GM18502 (cell line): ENCODE results near the gene PTPA.
"Not testable (repeated sequence)": the region's sequence is repeated elsewhere in the genome, so short reads cannot be mapped to it uniquely, and the experiment has no call there.

Experiments used
- ATAC-seq: cut with Tn5 transposase; IDR thresholded peaks from one replicate; pipeline ENCODE4 v1.9.1; 2021; ENCODE audit warnings: mild to moderate bottlenecking; ENCODE audit not compliant: unreplicated experiment, poor library complexity

The PTPA gene

GRCh38 chr9:129149442-129149841, 38.2 kb downstream of the PTPA start:
- no peak for ATAC-seq

GRCh38 chr9:129150122-129150521, 38.9 kb downstream of the PTPA start:
- no peak for ATAC-seq

GRCh38 chr9:129150672-129151211, 39.5 kb downstream of the PTPA start:
- ATAC-seq: no peak

GRCh38 chr9:129151469-129151868, 40.3 kb downstream of the PTPA start:
- no peak for ATAC-seq

GRCh38 chr9:129154866-129155477, 43.8 kb downstream of the PTPA start:
- no peak for ATAC-seq

DNA sequence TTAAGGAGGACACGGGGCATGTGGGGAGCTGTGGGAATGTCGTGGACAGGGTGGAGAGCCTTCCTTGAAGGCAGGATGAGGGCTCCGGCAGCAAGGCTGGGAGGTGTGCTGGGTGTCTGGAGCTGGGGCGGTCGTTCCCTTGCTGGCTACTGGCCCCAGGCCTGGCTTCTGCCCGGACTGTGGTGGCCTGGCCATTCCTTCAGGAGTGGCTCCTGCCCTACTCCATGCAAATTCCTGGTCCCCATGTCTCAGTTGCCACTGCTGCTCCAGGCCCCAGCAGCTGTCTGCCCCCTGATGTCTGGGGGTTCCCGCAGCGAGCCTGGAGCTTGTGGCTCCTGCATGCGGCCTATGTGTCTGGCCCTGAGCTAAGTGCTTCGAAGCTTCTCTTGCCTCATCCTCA, 44.9 kb downstream of the PTPA start:
- no peak for ATAC-seq

DNA sequence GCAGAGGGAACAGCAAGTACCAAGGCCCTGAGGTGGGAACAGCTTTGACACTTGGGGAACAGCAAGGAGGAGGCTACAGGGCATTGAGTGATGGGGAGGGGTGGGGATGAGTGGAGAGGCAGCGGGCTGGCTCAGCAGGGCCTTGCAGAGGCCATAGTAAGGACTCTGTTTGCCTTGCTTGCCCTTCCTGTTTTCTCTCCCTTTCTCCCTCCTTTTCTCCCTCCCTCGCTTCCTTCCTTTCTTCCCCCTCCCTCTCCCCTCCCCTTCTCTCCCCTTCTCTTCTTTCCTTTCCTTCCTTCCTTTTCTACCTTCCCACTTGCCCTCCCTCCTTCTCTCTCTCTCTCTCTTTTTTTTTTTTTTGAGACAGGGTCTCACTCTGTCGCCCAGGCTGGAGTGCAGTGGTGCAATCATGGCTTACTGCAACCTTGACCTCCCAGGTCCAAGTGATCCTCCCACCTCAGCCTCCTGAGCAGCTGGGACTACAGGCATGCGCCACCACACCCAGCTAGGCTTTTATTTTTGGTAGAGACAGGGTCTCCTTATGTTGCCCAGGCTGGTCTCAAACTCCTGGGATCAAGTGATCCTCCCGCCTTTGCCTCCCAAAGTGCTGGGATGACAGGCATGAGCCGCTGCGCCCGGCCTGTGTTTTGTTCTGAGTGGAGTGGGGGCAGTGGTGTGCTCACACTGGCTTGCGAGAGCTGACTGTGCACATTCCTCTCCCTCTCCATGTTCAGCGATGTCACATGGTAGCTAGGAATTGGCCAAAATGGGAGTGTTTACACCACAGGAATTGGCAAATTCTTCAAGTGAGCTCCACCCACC, 49.7 kb downstream of the PTPA start:
- no peak for ATAC-seq

DNA sequence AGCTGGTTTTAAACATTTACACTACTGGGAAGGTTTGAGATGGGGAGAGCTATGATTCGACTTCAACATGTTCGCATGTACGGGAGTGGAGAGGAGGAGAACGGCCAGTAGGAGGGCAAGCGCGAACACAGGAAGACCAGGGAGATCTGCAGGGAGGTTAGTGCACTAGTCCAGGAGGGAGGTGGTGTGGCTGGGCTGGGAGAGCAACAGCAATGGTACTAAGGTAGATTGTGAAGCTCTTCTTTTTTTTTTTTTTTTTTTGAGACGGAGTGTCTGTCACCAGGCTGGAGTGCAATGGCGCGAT, 50.3 kb downstream of the PTPA start:
- ATAC-seq: no peak

DNA sequence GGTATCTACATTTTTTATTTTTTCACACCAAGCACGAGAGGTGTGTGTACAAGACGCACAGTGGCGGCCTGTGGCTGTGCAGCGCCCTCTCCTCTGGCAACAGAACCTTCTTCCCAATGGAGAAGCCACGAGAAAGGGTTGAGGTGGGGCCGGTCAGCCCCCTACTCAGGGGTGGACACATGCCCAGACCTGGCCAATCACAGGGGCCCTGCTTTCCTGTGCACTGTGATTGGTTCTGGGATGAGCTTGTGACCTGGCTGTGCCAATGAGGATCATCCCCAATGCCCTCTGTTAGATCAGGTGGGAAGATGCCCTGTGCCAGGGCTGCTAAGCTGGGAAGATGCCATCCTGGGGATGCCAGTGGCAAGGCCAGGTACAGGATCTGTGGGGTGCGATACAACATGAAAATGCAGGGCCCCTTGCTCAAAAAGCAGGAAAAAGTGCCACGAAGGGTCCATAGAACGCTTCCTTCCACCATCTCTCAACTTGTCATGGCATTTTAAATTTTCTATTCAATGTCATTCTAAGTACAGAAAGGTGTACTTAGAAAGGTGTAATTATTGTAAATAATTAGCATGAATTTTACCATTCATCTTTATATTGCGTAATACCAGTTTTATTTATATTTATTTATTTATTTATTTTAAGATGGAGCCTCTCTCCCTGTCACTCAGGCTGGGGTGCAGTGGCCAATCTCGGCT, 51.4 kb downstream of the PTPA start:
- no peak for ATAC-seq

- ATAC-seq: not testable (repeated sequence)
Observed at GRCh38 chr9:129163198-129163670, 52.0 kb downstream of the PTPA start.

DNA sequence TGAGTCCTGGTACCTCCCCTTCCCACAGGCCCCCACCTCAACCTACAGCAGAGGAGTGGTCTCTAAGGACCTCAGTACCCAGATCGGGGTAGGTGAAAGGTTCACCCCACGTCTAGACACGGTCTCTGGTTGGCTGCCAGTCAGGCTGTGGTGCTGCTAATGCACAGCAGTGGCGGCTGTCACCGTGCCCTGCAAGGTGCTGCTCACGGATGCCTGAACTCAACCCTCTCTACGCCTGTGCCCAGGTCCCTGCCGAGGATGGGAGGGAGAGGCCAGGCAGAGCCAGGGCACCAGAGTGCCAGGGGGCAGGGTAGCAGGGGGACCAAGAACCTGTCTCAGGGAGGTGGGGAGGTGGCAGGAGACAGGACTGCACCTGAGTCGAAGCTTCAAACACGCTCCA, 52.5 kb downstream of the PTPA start:
- ATAC-seq: no peak

- no peak for ATAC-seq
Observed at GRCh38 chr9:129164246-129164930, 53.2 kb downstream of the PTPA start.

- no peak for ATAC-seq
Observed at GRCh38 chr9:129165198-129165597, 54.0 kb downstream of the PTPA start.

DNA sequence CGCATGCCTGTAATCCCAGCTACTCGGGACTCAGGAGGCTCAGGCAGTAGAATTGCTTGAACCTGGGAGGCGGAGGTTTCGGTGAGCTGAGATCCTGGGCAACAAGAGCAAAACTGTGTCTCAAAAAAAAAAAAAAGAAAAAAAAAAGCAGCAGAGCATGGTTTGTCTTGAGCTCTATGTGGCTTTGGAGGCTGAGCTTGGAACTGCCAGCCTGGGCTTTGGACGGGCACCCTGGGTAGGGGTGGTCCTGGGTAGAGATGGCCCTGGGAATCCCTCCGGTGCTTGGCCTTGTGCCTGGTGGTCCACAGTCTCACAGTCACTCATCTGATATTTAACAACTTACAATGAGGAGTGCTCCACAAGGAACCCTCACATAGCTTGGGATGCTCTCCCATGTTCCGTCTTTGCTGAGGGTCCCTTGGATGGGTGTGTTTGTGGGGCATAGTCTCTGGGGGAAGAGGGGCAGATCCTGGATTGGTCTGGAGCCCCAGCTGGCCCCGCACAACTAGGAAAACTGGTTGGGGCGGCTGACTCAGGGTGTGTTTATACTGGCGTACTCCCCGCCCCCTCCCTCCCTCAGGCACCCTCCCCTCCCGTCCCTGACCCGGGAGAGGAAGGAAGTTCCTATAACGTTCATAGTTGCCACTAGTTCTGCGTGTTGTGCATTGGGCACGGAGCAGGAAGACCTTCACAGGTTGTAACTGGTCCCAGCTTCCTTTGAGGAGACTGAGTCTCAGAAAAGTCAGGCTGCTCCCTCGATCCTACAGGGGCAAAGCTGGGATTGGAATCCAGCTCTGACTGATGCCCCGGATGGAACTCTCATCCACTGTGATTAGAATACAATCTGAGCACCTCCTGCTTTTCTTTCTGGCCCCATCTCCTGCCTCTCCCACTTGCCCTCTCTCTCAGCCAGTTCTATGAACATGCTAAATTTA, 55.7 kb downstream of the PTPA start:
- no peak for ATAC-seq

- no peak for ATAC-seq
Observed at GRCh38 chr9:129170229-129170628, 59.0 kb downstream of the PTPA start.

DNA sequence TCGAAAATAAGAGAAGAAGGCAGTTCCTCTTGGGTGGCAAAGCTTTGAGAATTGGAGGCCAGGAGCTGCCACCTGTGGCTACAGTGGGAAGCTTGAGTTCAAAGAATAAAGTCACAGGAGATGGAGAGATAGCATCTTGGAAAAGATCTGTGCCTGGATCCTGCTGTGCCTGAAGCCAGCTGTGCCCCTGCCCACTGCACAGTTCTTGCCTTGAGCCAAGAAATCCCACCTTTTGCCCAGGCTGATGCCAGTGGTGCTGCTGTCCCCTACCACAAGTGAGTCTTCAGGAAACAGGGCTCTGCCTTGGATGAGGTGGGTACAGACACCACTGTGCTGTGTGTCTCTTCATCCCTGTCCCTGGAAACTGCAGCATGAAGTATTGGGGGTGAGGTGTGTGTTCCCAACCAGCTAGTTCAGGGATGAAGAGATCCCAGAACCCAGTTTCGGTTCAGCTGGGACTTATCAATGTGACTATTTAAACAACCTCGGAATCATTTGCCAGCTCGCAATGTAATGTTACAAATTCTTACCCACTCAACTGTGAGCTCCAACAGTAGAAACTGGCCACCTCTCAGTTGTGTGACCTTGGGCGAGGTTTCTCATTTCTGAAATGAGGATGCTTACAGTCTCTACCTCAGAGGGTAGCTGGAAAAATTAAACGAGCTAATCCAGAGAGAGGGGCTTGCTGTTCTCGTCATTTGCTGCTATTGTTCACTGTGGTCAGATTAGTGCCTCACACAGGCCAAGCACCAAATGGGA, 61.0 kb downstream of the PTPA start:
- ATAC-seq: no peak

DNA sequence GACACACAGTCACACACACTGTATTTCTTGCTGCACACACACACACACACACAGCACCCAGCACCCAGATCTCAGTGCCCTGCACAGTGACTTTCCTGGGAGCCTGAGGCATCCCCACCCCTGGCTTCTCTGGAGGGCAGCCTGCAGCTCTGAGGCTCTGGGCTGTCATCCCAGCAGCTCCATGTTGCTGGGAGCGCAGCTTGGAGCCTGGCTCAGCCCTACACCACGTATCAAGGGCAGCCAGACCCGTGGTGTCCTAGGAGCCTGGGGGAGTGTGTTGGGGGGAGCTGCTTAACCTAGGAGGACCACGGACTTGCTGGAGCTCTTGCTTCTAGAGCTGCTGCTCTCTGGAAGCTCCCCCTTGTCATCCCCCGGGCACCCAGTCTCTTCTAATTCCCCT, 61.6 kb downstream of the PTPA start:
- no peak for ATAC-seq

DNA sequence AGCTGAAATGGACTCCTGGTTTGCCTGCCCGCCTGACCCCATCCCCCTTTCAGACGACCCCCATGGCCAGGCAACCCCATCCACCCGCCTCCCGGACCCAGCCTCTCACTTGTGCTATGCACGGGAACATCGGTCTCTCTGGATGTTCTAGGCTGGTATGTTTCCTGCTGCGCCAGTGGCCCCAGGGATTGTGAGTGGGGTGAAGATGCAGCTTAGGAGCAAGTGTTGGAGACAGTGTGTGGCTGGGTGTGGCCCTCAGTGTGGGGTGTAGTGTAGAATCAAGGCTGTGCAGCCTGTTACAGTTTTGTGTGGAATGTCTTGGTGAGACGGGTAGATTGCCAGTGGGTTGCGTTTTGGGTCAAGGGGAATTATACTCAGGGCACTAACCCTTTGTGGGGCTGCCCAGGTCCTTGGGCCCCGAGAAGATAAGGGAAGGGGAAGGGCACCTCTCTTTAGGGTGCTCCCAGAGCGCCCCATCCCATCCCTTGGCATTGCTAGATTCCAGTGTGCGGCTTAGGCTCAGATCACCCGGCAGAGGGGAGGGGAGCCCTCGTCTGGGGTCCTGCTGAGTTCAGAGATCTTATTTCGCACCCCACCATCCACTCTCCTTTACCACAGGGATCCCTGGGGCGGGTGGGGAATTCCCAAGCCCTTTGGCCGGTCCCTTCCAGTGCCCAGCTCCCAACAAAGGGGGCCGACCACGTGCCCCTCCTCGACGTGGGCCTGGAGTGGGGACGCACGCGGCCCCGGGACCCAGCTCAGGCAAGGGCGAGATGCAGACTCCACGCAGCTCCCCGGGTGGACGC, 62.3 kb downstream of the PTPA start:
- ATAC-seq: no peak
